Lower lobe of right lung (tissue), 2 donors: Measurements from ENCODE around the gene SLC25A24. TPM values are rescaled to one million over a fixed set of nuclear protein-coding genes. Genes with fewer than 3 reads are reported as not detected.

Source experiments
- ATAC-seq, 2 donors: fragments of 200-7000 bp; cut with Tn5 transposase; one replicate each; pipeline ENCODE4 v1.9.1; 2020 to 2022; ENCODE audit warnings: mild to moderate bottlenecking in 2 of 2, moderate library complexity in 2 of 2
- DNase-seq: peaks from one replicate; pipeline ENCODE4 v3.0.0-alpha.2; 2020
- H3K27ac ChIP-seq: fragments of 200-600 bp; one replicate; pipeline ENCODE4 v1.8.0; 2022
- H3K27me3 ChIP-seq: fragments of 200-600 bp; one replicate; pipeline ENCODE4 v1.8.0; 2022; ENCODE audit warnings: low read depth
- H3K36me3 ChIP-seq: fragments of 200-600 bp; one replicate; pipeline ENCODE4 v1.8.0; 2022; ENCODE audit warnings: mild to moderate bottlenecking
- H3K4me1 ChIP-seq: fragments of 200-600 bp; one replicate; pipeline ENCODE4 v1.8.0; 2022
- H3K4me3 ChIP-seq: fragments of 200-600 bp; one replicate; pipeline ENCODE4 v1.8.0; 2022; ENCODE audit warnings: mild to moderate bottlenecking
- H3K9me3 ChIP-seq: fragments of 200-600 bp; one replicate; pipeline ENCODE4 v1.8.0; 2022
- intact Hi-C: fragments of 100-400 bp; cut with DNase I; formaldehyde crosslinking; loops from one replicate; pipeline ENCODE4 v1.11.0; 2022
- total RNA-seq: library from RNA; stranded (reverse); fragmentation: NEBNext Ultra II Directional; extraction: Animal tissue kit (Norgen Biotek cat#: 25700); gene quantifications from one replicate; pipeline ENCODE4 v1.2.1, GENCODE V29; 2021
- TF ChIP-seq, protein P1 (sequence below): fragments of 200-600 bp; IDR thresholded peaks from one replicate; pipeline ENCODE4 v1.8.0; 2022; ENCODE audit warnings: antibody characterized with exemption, mild to moderate bottlenecking
- donor health status: DM: no; HTN: yes; CAD: no; lungs with severe emphysema.

Gene SLC25A24
- total RNA-seq, 1 donor from 2014 or later = 49.5 TPM

DNA sequence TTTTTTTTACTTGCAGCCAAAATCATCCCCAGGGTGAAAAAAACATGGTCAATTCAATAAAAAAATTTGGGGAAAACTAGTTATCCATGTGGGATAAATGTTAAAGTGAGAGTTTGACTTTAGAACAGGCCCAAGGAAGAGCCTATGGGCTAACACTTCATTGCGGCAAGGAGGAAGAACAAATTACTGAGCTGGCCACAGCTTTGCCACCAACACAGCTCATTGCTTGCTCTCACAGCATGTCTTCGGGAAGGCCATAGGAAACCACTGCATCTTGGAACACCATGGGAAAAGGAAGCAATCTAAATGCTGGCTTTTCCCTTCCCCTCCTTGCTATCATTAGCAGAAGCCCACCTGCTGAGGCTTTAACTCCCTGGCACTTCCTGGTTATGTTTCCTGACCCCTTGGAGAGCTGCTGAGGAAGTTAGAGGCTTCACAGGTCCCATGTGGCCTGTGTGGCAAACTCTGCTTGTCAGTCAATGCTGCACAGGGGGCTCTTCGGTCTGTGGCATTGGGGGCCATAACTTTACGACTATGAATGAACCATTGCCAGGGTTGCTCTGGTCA is 86.0 kb downstream of the SLC25A24 start:
- Histone ChIP-seq H3K27ac (no peak overlapping the region), H3K9me3 (no peaks in the 10 kb centered on the region), H3K27me3 (no peaks in the 10 kb centered on the region), H3K36me3 (no peaks in the 10 kb centered on the region), H3K4me3 (no peak overlapping the region), H3K4me1 (peaks cover 13% of the 10 kb centered on the region)
- ATAC-seq = no peak
- intact Hi-C loops = no loop called here
- DNase-seq = no peak
- TF ChIP-seq, protein P1, sequence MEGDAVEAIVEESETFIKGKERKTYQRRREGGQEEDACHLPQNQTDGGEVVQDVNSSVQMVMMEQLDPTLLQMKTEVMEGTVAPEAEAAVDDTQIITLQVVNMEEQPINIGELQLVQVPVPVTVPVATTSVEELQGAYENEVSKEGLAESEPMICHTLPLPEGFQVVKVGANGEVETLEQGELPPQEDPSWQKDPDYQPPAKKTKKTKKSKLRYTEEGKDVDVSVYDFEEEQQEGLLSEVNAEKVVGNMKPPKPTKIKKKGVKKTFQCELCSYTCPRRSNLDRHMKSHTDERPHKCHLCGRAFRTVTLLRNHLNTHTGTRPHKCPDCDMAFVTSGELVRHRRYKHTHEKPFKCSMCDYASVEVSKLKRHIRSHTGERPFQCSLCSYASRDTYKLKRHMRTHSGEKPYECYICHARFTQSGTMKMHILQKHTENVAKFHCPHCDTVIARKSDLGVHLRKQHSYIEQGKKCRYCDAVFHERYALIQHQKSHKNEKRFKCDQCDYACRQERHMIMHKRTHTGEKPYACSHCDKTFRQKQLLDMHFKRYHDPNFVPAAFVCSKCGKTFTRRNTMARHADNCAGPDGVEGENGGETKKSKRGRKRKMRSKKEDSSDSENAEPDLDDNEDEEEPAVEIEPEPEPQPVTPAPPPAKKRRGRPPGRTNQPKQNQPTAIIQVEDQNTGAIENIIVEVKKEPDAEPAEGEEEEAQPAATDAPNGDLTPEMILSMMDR = no peak

DNA sequence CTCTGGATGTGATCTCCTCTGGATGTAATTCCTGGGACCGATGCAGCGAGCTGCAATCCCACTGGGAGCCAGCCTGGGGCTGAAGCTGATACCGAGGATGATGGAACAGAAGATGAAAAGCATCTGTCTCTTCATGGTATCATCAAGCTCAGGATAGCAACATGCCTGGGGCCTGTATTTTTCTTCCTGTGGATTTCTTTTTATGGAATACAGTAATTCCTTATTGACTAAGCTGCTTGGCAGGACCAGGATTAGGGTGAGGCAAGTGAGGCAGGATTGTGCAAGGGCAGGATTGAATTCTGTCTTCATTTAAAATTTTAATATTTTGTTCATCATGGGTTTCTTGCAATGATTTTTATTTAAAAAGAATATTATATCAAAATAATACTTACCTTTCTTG is 86.6 kb downstream of the SLC25A24 start:
- ATAC-seq (no peak), DNase-seq (no peak)
- intact Hi-C loops = no loop called here
- H3K4me3 ChIP-seq = no peak overlapping the region
- no peaks in the 10 kb centered on the region for H3K9me3 ChIP-seq
- H3K4me1 ChIP-seq = peaks cover 13% of the 10 kb centered on the region
- no peak overlapping the region for H3K27ac ChIP-seq
- TF ChIP-seq, protein P1 = no peak
- H3K27me3 ChIP-seq = no peaks in the 10 kb centered on the region
- no peaks in the 10 kb centered on the region for H3K36me3 ChIP-seq

DNA sequence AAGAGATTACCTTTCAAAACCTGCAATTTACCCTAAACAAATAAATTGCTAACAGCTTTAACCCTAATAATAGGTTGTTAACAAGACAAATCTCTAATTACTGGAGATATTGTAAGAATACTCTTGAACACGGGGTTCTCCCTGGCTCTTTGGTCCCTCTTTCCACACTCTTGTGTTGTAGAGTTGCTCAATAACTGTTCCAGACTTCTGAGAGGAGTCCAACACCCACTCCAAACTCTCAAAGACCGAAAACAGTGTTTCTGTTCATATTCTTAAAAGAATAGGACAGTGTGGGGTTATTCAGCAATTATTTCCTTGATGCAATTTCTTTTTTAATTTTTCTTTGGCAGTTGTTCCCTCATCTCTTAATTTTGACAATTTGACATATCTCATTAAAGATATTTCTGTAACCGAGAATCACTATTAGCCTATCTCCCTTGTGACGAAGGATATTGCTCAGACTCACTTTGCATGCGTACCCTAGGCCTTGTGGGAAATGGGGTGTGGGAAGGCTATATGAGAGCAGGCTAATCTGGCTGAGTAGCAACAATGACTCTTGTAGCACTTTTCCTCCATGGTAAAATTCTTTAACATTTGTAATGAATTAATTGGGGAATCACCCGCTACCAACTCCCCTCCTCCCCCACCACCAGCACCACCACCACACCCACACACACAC is 90.7 kb downstream of the SLC25A24 start:
- TF ChIP-seq, protein P1 = no peak
- no peak overlapping the region for H3K4me3 ChIP-seq
- no peaks in the 10 kb centered on the region for H3K27me3 ChIP-seq
- H3K36me3 ChIP-seq = no peaks in the 10 kb centered on the region
- no peak for DNase-seq
- H3K4me1 ChIP-seq = peaks cover 4% of the 10 kb centered on the region
- H3K27ac ChIP-seq = no peak overlapping the region
- ATAC-seq = no peak
- H3K9me3 ChIP-seq = peaks cover 4% of the 10 kb centered on the region
- intact Hi-C loops = no loop called here

DNA sequence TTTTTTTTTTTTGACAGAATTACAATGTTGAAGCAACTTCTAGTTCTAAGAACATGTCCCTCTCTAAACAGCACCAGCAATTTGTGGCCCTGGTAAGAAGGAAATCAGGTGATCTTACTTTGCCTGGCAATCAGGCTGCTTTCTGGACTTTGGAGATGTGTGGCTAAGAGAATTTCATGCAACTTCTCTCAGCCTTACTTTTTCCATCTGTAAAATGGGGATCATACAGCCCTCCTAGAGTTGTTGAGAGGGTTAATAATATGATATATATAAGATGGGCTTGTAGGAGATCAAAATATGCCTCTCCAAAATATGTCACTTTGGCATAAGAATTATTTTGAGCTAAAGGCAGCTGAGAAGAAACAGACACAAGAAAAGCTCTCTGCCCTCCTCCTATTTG is 92.0 kb downstream of the SLC25A24 start:
- no peak overlapping the region for H3K27ac ChIP-seq
- intact Hi-C loops = no loop called here
- no peaks in the 10 kb centered on the region for H3K4me1 ChIP-seq
- no peak overlapping the region for H3K4me3 ChIP-seq
- TF ChIP-seq, protein P1 = no peak
- DNase-seq = no peak
- H3K36me3 ChIP-seq = no peaks in the 10 kb centered on the region
- no peak for ATAC-seq
- no peaks in the 10 kb centered on the region for H3K27me3 ChIP-seq
- peaks cover 4% of the 10 kb centered on the region for H3K9me3 ChIP-seq

DNA sequence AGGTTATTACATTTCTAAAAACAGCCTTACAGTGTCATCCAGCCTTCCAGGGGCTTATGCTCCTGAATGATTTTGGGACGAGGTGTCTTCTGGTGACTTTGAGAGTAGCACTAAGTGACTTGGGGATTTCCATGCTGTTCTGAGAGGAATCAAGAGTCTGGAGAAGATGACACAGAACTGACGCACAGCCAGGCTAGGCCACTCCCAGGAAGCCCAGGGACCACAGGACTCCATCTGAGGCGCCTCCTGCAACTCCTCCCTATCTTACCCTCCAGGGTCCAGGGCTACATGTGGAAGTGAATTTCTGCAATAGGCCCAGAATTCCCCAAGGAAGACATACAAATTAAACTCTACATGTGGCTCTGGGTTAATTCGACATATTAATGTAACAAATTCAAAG is 92.5 kb downstream of the SLC25A24 start:
- no peaks in the 10 kb centered on the region for H3K36me3 ChIP-seq
- H3K9me3 ChIP-seq = peaks cover 4% of the 10 kb centered on the region
- DNase-seq (no peak), ATAC-seq (no peak)
- no peaks in the 10 kb centered on the region for H3K27me3 ChIP-seq
- intact Hi-C loops = no loop called here
- TF ChIP-seq, protein P1 = no peak
- H3K4me3 ChIP-seq = no peak overlapping the region
- no peak overlapping the region for H3K27ac ChIP-seq
- H3K4me1 ChIP-seq = no peaks in the 10 kb centered on the region
